GM13977 (cell line): ENCODE measurements around the gene NUDT21.

ENCODE experiments used
- DNase-seq: peaks from one replicate; pipeline ENCODE4 v3.0.0; 2012; ENCODE audit warnings: low spot score
- CTCF ChIP-seq: IDR thresholded peaks from 2 replicates; pipeline ENCODE4 v1.5.1; 2012; ENCODE audit warnings: mild to moderate bottlenecking, control low read depth; ENCODE audit not compliant: insufficient read depth; ENCODE audit errors: extremely low read depth, missing control alignments
- in situ Hi-C: fragments of 300-500 bp; cut with MboI; formaldehyde crosslinking; loops from one replicate; pipeline ENCODE4 v1.12.0; 2022; ENCODE audit warnings: low sequenced_read_pairs, low pct_unique_long_range_greater_than_20kb, mixed read lengths, inconsistent platforms; ENCODE audit not compliant: unreplicated experiment

NUDT21 gene

GRCh38 chr16:56482683-56483236 lies 31.6 kb upstream of the NUDT21 start:
- TF ChIP-seq CTCF, result no peak
- in situ Hi-C loops, result no loop called here
- no peak for DNase-seq

DNA sequence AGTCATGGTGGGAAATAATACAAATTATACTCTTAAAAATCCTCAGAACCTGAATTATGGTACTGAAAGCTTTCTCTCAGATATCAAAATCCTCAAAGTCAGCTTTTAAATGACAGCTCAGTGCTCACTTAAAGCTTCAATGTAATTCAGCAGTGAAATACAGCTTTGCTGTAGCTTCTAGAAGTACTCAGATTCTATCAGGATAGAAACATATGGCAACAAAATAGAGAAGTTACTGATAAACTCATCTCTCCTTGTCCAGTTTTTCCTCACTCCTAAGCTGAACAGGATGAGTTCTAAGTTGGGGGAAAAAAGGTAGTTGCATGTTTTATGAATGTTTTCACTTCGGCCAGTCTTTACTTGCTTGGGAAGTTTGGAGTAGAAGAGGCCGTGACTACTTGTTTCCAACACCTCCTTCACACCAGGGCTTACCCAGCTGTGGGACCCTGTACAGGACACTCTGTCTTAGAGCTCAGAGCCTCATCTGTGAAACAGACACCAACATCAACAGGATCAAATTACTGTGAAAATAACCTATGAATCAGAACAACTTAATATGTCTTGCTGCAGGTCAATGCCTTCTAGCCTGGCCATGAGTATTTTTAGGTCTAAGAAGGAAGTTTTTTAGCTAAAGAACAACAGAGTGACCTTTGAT lies 30.5 kb upstream of the NUDT21 start:
- no peak for DNase-seq
- in situ Hi-C loops, result no loop called here
- no peak for TF ChIP-seq CTCF

- in situ Hi-C loops, result no loop called here
- TF ChIP-seq CTCF, result no peak
- no peak for DNase-seq
Measured at GRCh38 chr16:56480776-56481467, 29.8 kb upstream of the NUDT21 start.

DNA sequence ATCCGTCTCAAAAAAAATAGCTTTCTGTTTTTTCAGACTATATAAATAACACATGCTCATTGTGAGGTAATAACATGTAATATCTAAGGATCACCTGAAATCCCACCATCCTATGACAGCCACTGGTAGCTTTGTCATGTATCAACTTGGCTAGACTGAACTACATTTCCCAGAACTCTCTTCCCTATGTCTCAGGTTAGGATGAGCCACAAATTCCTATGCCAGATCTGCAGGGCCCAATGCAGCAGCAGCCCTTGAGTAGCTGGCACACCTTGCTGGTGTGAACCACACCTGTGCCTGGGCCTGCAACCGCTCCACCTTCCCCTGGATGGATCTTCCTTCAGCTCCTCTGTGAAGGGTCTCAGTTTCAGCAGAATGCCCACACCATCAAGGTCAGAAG lies 28.3 kb upstream of the NUDT21 start:
- no peak for DNase-seq
- TF ChIP-seq CTCF, result no peak
- in situ Hi-C loops, result no loop called here

- no peak for DNase-seq
- TF ChIP-seq CTCF, result no peak
- in situ Hi-C loops, result no loop called here
Measured at GRCh38 chr16:56478281-56479049, 27.3 kb upstream of the NUDT21 start.

DNA sequence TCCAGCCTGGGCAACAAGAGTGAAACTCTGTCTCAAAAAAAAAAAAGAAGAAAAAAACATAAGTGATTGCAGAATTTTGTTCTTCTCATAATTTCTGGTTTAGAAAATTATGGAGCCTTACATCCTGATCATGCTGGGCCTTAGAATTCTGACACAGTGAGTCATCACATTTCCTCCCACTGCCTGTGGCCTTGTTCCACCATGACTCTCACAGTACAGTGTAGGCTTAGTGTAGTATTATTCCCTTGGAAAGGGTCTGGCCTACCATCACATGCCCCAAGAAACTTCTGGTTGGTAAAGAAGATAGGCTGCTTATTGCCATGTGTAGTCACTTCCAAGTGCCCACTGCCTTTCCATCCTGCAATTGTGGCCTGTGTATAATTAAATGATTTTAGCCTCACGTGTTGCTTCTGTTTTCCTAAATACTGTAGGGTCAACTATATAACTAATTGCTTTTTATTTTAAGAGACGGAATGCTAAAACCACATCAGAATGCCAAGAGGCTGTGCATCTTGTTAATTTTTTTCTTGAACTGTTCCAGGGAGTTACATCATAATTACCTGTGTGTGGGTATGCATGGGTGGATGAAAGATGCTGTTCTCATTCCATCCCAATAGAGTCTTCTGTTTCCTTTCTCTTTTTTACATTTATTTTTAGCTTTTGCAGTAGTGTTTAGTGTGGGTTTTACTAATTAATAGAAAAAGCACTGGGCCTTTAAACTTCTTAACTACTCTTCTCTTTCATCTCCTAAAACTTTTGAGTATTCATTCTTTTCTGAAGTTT lies 26.2 kb upstream of the NUDT21 start:
- no peak for DNase-seq
- in situ Hi-C loops, result no loop called here

More for the DNA sequence above, 26.2 kb upstream of the NUDT21 start:
- TF ChIP-seq CTCF, result no peak
